Measurements from ENCODE around the gene MYBL2.

GRCh38 chr20:43710370-43711044 lies 43.6 kb downstream of the MYBL2 start:
- TF ChIP-seq CTCF (IDR thresholded peaks at IDR 0.05), result no peak
- no peak for TF ChIP-seq EP300 (IDR thresholded peaks at IDR 0.05)
- no peak for TF ChIP-seq POLR2A (IDR thresholded peaks at IDR 0.05)

Measured in gastroesophageal sphincter (tissue), 3 donors.